Measurements from ENCODE around the gene BRSK1. TPM values are rescaled to one million over a fixed set of nuclear protein-coding genes. Genes with fewer than 3 reads are reported as not detected.

The BRSK1 gene
- total and polyA plus RNA-seq, 2 of the 8 experiments (the other 6 are each of a cell fraction or from before 2014, with no cell fraction given) = 27.6 to 32.7 TPM

DNA sequence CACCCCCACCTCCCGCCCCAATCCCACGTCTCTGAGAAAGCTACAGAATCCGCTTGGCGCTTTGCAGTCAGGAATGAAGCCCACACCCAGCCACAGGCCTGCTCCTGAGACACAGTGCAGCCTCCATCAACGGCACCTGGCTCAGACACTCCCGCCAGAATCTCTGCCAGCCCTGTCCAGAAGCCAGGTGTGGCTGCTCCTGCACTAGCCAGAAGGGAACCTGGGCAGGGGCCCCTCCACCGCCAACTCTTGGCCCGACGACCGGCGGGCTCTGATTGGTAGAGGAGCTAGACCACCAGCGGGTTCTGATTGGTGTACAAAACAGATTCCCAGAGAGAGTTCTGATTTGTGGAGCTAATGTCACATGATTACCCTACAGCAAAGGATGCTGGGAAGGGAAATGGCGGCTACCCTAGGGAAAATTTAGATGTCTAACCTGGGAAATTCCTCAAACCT, 22.1 kb upstream of the BRSK1 start:
- DNase-seq (ENCODE audit: low read depth in 1 of 2, low spot score in 2 of 2) (peak in 1 of 2 experiments; percentile 58), FAIRE-seq (no peak)
- peaks cover 5% of the 10 kb centered on the region; the same call in 1 of the 2 replicates for H3K79me1 ChIP-seq (ENCODE audit: low read depth, low read length)
- H3K27me3 ChIP-seq (replicated peaks in 1 of 4; ENCODE audit: control insufficient read depth in 3 of 4, extremely low read depth in 1 of 4, insufficient read depth in 3 of 4, low read length in 3 of 4) = no peaks in the 10 kb centered on the region
- no peak overlapping the region for H3K18ac ChIP-seq (ENCODE audit: extremely low read depth, low read length)
- no peak overlapping the region for H4K5ac ChIP-seq (ENCODE audit: insufficient read length, low read depth, low read length)
- H2BK5ac ChIP-seq (ENCODE audit: low read depth, low read length) = no peak overlapping the region
- H3K4ac ChIP-seq (replicated peaks; ENCODE audit: insufficient read length, low read depth, low read length) = no peak overlapping the region
- H3K4me3 ChIP-seq (ENCODE audit: extremely low read depth in 1 of 4, insufficient read depth in 2 of 4, low read depth in 3 of 4, low read length in 4 of 4) = no peak overlapping the region
- no peak overlapping the region for H3K56ac ChIP-seq (replicated peaks; ENCODE audit: insufficient read length, low read depth, low read length)
- 87% methylated on average over 12 of the region's 13 CpGs; no CpG with 5 or more reads in 1 of the 2 experiments for WGBS, 2 experiments (ENCODE audit: extremely low coverage in 1 of 2, insufficient coverage in 1 of 2, insufficient read length in 1 of 2, insufficient replicate concordance in 2 of 2, low coverage in 1 of 2, low lambda C conversion rate in 2 of 2, missing lambda C conversion rate in 1 of 2)
- H2BK15ac ChIP-seq (ENCODE audit: low read length) = no peak overlapping the region
- no peak overlapping the region for H4K8ac ChIP-seq (ENCODE audit: extremely low read depth, insufficient read depth, low read length)
- H2BK120ac ChIP-seq (replicated peaks; ENCODE audit: low read depth, low read length) = no peak overlapping the region
- H2BK12ac ChIP-seq (ENCODE audit: low read depth, low read length) = no peak overlapping the region
- H3K27ac ChIP-seq (ENCODE audit: low read depth, low read length) = no peak overlapping the region
- no peak overlapping the region for H2AK5ac ChIP-seq (ENCODE audit: low read depth, low read length)
- ChIA-PET POLR2A (ENCODE audit: partially characterized antibody) (interaction anchor here (1.2 to 4.4 kb wide), 10 partner anchors 14 to 338 kb away, joined by 3 to 28 read pairs (median 5); partner anchors contain the start of genes BRSK1, FIZ1, HSPBP1 and PPP1R12C), CTCF (ENCODE audit: partially characterized antibody) (interaction anchor here (0.6 to 2.2 kb wide), 9 partner anchors 30 to 1092 kb away, joined by 3 to 8 read pairs (median 4); no protein-coding TSS in a partner anchor)
- no peak overlapping the region for H3K23ac ChIP-seq (ENCODE audit: insufficient read length)
- H4K91ac ChIP-seq (replicated peaks; ENCODE audit: insufficient read length, low read length) = no peak overlapping the region
- H3K9ac ChIP-seq (replicated peaks in 1 of 4; ENCODE audit: extremely low read depth in 1 of 4, low read depth in 3 of 4, low read length in 3 of 4) = no peak overlapping the region
- peaks cover 18% of the 10 kb centered on the region; the same call in 1 of the 2 replicates for H3K23me2 ChIP-seq (ENCODE audit: low read depth, low read length)
- no peaks in the 10 kb centered on the region for H3K36me3 ChIP-seq (ENCODE audit: control insufficient read depth in 2 of 4, insufficient read depth in 4 of 4, low read length in 3 of 4)
- H4K20me1 ChIP-seq (replicated peaks in 1 of 2; ENCODE audit: control insufficient read depth in 1 of 2, insufficient read depth in 2 of 2, low read length in 2 of 2) = peaks cover 14 to 16% of the 10 kb centered on the region in 2 experiments
- no peak overlapping the region; a peak in 1 of 4 replicates for H3K4me2 ChIP-seq (ENCODE audit: insufficient read depth in 1 of 2, low read depth in 2 of 2, low read length in 2 of 2)
- no peak for TF ChIP-seq CTBP2 (IDR thresholded peaks at IDR 0.05; ENCODE audit: borderline replicate concordance, insufficient read depth, insufficient read length, low read length)
- TF ChIP-seq, protein P1, sequence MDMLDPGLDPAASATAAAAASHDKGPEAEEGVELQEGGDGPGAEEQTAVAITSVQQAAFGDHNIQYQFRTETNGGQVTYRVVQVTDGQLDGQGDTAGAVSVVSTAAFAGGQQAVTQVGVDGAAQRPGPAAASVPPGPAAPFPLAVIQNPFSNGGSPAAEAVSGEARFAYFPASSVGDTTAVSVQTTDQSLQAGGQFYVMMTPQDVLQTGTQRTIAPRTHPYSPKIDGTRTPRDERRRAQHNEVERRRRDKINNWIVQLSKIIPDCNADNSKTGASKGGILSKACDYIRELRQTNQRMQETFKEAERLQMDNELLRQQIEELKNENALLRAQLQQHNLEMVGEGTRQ (IDR thresholded peaks at IDR 0.05; ENCODE audit: low read length) = 0 out of 2 replicates have a peak, but pooled peaks have one; percentile 50
- no peak for TF ChIP-seq RNF2 (IDR thresholded peaks at IDR 0.05; ENCODE audit: borderline replicate concordance, low read depth, low read length, missing control alignments, poor library complexity, severe bottlenecking)
- TF ChIP-seq YY1 (IDR thresholded peaks at IDR 0.05; ENCODE audit: low read depth, low read length) = peak; percentile 83
- TF ChIP-seq, protein P2, sequence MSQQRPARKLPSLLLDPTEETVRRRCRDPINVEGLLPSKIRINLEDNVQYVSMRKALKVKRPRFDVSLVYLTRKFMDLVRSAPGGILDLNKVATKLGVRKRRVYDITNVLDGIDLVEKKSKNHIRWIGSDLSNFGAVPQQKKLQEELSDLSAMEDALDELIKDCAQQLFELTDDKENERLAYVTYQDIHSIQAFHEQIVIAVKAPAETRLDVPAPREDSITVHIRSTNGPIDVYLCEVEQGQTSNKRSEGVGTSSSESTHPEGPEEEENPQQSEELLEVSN (IDR thresholded peaks at IDR 0.05) = peak; percentile 86
- TF ChIP-seq, protein P3, sequence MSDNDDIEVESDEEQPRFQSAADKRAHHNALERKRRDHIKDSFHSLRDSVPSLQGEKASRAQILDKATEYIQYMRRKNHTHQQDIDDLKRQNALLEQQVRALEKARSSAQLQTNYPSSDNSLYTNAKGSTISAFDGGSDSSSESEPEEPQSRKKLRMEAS (IDR thresholded peaks at IDR 0.05) = peak; percentile 33; the same call in 1 of the 2 replicates
- no peak for TF ChIP-seq RXRA (IDR thresholded peaks at IDR 0.05; ENCODE audit: insufficient read depth, low read depth, low read length)
- TF ChIP-seq SIRT6 (IDR thresholded peaks at IDR 0.05; ENCODE audit: low read length) = no peak
- TF ChIP-seq, protein P4, sequence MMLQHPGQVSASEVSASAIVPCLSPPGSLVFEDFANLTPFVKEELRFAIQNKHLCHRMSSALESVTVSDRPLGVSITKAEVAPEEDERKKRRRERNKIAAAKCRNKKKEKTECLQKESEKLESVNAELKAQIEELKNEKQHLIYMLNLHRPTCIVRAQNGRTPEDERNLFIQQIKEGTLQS (IDR thresholded peaks at IDR 0.05; ENCODE audit: insufficient read depth, low read depth, low read length) = no peak
- H2BK20ac ChIP-seq (ENCODE audit: low read length) = no peak overlapping the region
- H3K9me3 ChIP-seq (ENCODE audit: insufficient read depth in 2 of 2, low read depth in 1 of 2, low read length in 1 of 2) = peaks cover 0 to 2% of the 10 kb centered on the region in 2 experiments; a peak in 3 of 4 replicates
- H2AFZ ChIP-seq (ENCODE audit: low read length) = no peak overlapping the region
- H3K14ac ChIP-seq (ENCODE audit: insufficient read length) = no peak overlapping the region
- H3K4me1 ChIP-seq (replicated peaks in 1 of 4; ENCODE audit: control insufficient read depth in 3 of 4, insufficient read depth in 4 of 4, low read length in 3 of 4) = peaks cover 0 to 11% (median 9%) of the 10 kb centered on the region in 4 experiments; a peak in 5 of 7 replicates
- H3K79me2 ChIP-seq (ENCODE audit: control insufficient read depth in 1 of 2, insufficient read depth in 2 of 2, low read length in 2 of 2) = peaks cover 5 to 23% of the 10 kb centered on the region in 2 experiments
